ENCODE results near the gene LAMA3. TPM values are rescaled to one million over a fixed set of nuclear protein-coding genes. Genes with fewer than 3 reads are reported as not detected.

Gene LAMA3
- total and polyA plus RNA-seq, 2 of the 13 experiments (the other 11 are each of a cell fraction or from before 2014, with no cell fraction given): 0.45 to 2.2 TPM

DNA sequence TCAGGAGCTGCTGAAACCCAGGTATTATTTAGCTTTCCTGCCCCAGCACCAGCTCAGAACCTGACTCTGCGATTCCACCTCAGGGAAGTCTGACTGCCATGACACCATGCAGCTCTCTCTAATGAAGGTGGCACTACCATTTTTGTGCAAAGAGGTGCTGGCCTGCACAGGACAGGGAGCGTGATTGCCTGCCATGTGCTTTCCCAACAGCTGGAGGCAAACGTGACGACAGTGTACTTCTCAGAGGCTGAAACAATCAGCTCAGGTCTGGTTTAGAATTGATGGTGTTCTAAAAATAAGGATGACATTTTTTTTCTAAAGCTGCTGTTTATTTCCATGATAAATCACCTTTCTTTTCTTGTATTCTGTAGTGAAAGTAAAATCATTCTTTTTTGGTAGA lies 250.1 kb downstream of the LAMA3 start (continued):
- no peak for TF ChIP-seq ZBTB40 (IDR thresholded peaks at IDR 0.05)
- no peak for TF ChIP-seq ZBTB40 (CRISPR knock-in tag; IDR thresholded peaks at IDR 0.05)
- no peak for TF ChIP-seq ZNF205 (CRISPR knock-in tag; IDR thresholded peaks at IDR 0.05)
- TF ChIP-seq ZNF598 (CRISPR knock-in tag; IDR thresholded peaks at IDR 0.05; ENCODE audit: borderline replicate concordance): no peak
- no peak for TF ChIP-seq KAT8 (CRISPR knock-in tag; IDR thresholded peaks at IDR 0.05)
- TF ChIP-seq EHMT2 (IDR thresholded peaks at IDR 0.05; ENCODE audit: borderline replicate concordance, low read depth, low read length): no peak
- TF ChIP-seq TAF15 (IDR thresholded peaks at IDR 0.05; ENCODE audit: low read depth, low read length, poor library complexity, severe bottlenecking): no peak
- no peak for TF ChIP-seq SIX4 (CRISPR knock-in tag; IDR thresholded peaks at IDR 0.05)
- no peak for TF ChIP-seq AGO2 (optimal IDR thresholded peaks at IDR 0.05; ENCODE audit: low read depth, low read length)
